Mesothelial cell of epicardium (in vitro differentiated cells): ENCODE data around the gene LYPD4. TPM values are rescaled to one million over a fixed set of nuclear protein-coding genes. Genes with fewer than 3 reads are reported as not detected.

ENCODE experiments used
- DNase-seq, 2 experiments: peaks; one replicate each; pipeline ENCODE4 v3.0.0; 2021; ENCODE audit warnings: low spot score in 2 of 2; ENCODE audit not compliant: unreplicated experiment in 2 of 2
- H3K27ac Mint-ChIP-seq: 2 replicates; pipeline ENCODE4 v1.8.0; 2021; ENCODE audit warnings: mixed read lengths
- H3K27me3 Mint-ChIP-seq: 2 replicates; pipeline ENCODE4 v1.8.0; 2021; ENCODE audit warnings: low read depth, mixed read lengths
- H3K36me3 Mint-ChIP-seq: 2 replicates; pipeline ENCODE4 v1.8.0; 2021; ENCODE audit warnings: mixed read lengths
- H3K4me1 Mint-ChIP-seq: 2 replicates; pipeline ENCODE4 v1.8.0; 2021; ENCODE audit warnings: mixed read lengths
- H3K4me3 Mint-ChIP-seq: 2 replicates; pipeline ENCODE4 v1.8.0; 2021; ENCODE audit warnings: mild to moderate bottlenecking, moderate library complexity, mixed read lengths
- H3K9me3 Mint-ChIP-seq: 2 replicates; pipeline ENCODE4 v1.8.0; 2021; ENCODE audit warnings: mixed read lengths
- total RNA-seq: library from RNA; stranded (reverse); gene quantifications from 3 replicates; pipeline ENCODE4 v1.2.1, GENCODE V29; 2021
- TF ChIP-seq, protein P1 (sequence below): fragments of 200-600 bp; sonication (generic); IDR thresholded peaks from one replicate; pipeline ENCODE4 v1.5.0; 2021; ENCODE audit warnings: antibody characterized with exemption; ENCODE audit not compliant: unreplicated experiment

LYPD4 gene
- total RNA-seq, 1 donor from 2014 or later, result not detected

GRCh38 chr19:41860419-41861115 is 16.1 kb upstream of the LYPD4 start:
- Mint-ChIP-seq H3K9me3 (no peaks in the 10 kb centered on the region), H3K4me1 (peaks cover 29% of the 10 kb centered on the region), H3K27ac (peak overlapping the region; percentile 95), H3K27me3 (peaks cover 13% of the 10 kb centered on the region), H3K4me3 (peak overlapping the region; percentile 90), H3K36me3 (peaks cover 34% of the 10 kb centered on the region)
- no peak for DNase-seq
- TF ChIP-seq, protein P1, sequence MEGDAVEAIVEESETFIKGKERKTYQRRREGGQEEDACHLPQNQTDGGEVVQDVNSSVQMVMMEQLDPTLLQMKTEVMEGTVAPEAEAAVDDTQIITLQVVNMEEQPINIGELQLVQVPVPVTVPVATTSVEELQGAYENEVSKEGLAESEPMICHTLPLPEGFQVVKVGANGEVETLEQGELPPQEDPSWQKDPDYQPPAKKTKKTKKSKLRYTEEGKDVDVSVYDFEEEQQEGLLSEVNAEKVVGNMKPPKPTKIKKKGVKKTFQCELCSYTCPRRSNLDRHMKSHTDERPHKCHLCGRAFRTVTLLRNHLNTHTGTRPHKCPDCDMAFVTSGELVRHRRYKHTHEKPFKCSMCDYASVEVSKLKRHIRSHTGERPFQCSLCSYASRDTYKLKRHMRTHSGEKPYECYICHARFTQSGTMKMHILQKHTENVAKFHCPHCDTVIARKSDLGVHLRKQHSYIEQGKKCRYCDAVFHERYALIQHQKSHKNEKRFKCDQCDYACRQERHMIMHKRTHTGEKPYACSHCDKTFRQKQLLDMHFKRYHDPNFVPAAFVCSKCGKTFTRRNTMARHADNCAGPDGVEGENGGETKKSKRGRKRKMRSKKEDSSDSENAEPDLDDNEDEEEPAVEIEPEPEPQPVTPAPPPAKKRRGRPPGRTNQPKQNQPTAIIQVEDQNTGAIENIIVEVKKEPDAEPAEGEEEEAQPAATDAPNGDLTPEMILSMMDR, result no peak

- DNase-seq, result peak; percentile 93 to 98
- Mint-ChIP-seq H3K27me3 (peaks cover 19% of the 10 kb centered on the region), H3K27ac (peak within 1 kb of the TSS; percentile 99), H3K36me3 (peaks cover 32% of the 10 kb centered on the region), H3K4me3 (peak within 1 kb of the TSS; percentile 90), H3K9me3 (no peaks in the 10 kb centered on the region), H3K4me1 (peaks cover 29% of the 10 kb centered on the region)
- TF ChIP-seq, protein P1, result peak; percentile 66
Observed at GRCh38 chr19:41859618-41860418, 15.3 kb upstream of the LYPD4 start, which contains the start of gene RPS19. Gene RPS19, plus strand, starts transcription at chr19:41860255. Its CDS starts 520 bp downstream, at chr19:41860775.

DNA sequence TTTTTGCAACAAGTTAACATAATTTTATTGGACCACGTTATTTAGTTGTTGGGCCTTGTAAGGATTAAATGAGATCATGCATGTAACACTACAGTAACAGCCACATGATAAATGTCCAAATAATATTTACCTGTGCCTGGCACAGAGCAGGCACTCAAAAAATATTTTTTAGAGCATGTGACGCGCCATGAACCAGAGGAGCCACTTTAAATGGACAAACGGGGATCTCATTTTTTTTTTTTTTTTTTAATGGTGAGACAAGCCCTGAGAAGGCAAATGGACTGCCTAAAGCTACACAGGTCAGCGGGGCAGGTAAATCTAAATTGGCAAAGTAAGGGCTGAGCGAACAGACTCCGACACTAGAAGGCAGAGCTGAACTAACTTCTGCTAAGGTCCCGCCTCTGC is 14.7 kb upstream of the LYPD4 start:
- Mint-ChIP-seq H3K4me1 (peaks cover 29% of the 10 kb centered on the region), H3K4me3 (peak overlapping the region; percentile 90), H3K36me3 (peaks cover 26% of the 10 kb centered on the region), H3K27ac (peak overlapping the region; percentile 99), H3K9me3 (no peaks in the 10 kb centered on the region), H3K27me3 (peaks cover 25% of the 10 kb centered on the region)
- DNase-seq, result no peak
- TF ChIP-seq, protein P1, result no peak

- no peak overlapping the region for H3K4me3 Mint-ChIP-seq
- DNase-seq, result no peak
- no peak overlapping the region for H3K27ac Mint-ChIP-seq
- no peaks in the 10 kb centered on the region for H3K36me3 Mint-ChIP-seq
- TF ChIP-seq, protein P1, result no peak
- no peaks in the 10 kb centered on the region for H3K9me3 Mint-ChIP-seq
- peaks cover 78% of the 10 kb centered on the region for H3K27me3 Mint-ChIP-seq
- no peaks in the 10 kb centered on the region for H3K4me1 Mint-ChIP-seq
Observed at GRCh38 chr19:41853768-41854167, 9.3 kb upstream of the LYPD4 start.

DNA sequence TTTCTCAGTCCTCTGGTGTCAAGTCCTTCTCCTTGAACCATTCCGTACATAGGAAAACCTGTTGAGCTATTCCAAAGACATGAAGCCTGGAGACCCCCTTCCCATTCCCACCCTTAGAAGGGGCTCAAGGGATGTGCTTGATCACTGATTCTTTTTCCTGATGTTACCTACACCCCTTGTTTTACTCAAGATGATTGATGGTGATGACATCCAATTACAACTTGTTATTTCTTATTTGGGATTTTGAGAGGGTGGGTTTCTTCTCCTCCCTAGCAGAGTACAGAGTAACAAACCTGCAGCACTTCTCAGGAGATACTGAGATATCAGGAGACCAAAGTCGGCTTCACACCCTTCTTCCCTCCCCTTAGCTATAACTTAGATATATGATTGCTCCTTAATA is 8.9 kb upstream of the LYPD4 start:
- TF ChIP-seq, protein P1, result no peak
- DNase-seq, result no peak
- Mint-ChIP-seq H3K9me3 (no peaks in the 10 kb centered on the region), H3K36me3 (no peaks in the 10 kb centered on the region), H3K4me3 (no peak overlapping the region), H3K27ac (no peak overlapping the region), H3K4me1 (no peaks in the 10 kb centered on the region), H3K27me3 (peaks cover 81% of the 10 kb centered on the region)
